GM12878 (cell line): ENCODE data around the gene PCSK5.

ENCODE experiments used
- CEBPB ChIP-seq, 2 experiments: fragments of 150-350 bp in 1 of 2; IDR thresholded peaks; 2 replicates each; pipeline ENCODE4 v1.6.1; 2012 to 2014; ENCODE audit warnings: low read depth in 2 of 2, low read length in 2 of 2, borderline replicate concordance in 1 of 2, inconsistent platforms in 1 of 2
- ETV6 ChIP-seq, 2 experiments: fragments of 450-650 bp in 1 of 2; IDR thresholded peaks in 1 of 2; conservative IDR thresholded peaks in 1 of 2; 2 replicates each; pipeline ENCODE4 v1.6.1; 2014; ENCODE audit warnings: antibody characterized with exemption in 1 of 2, borderline replicate concordance in 1 of 2, low read depth in 1 of 2, mild to moderate bottlenecking in 1 of 2, moderate library complexity in 1 of 2
- NR2C1 ChIP-seq: fragments of 450-650 bp; IDR thresholded peaks from 2 replicates; pipeline ENCODE4 v1.6.1; 2017; ENCODE audit warnings: antibody characterized with exemption, mild to moderate bottlenecking, moderate library complexity
- NR2C2 ChIP-seq: IDR thresholded peaks from 2 replicates; pipeline ENCODE4 v1.6.1; 2011; ENCODE audit warnings: borderline replicate concordance, low read depth; ENCODE audit not compliant: control insufficient read depth, insufficient read length
- POLR2AphosphoS5 ChIP-seq: IDR thresholded peaks from 2 replicates; pipeline ENCODE4 v1.6.1; 2011; ENCODE audit warnings: mild to moderate bottlenecking, low read length, inconsistent platforms
- RELA ChIP-seq: fragments of 450-650 bp; IDR thresholded peaks from 2 replicates; pipeline ENCODE4 v1.8.0; 2014; ENCODE audit warnings: borderline replicate concordance; ENCODE audit not compliant: partially characterized antibody
- RFX5 ChIP-seq: IDR thresholded peaks from 2 replicates; pipeline ENCODE4 v1.6.1; 2011; ENCODE audit warnings: low read depth, low read length, improper control_type of control experiment
- RUNX3 ChIP-seq: IDR thresholded peaks from 2 replicates; pipeline ENCODE4 v1.6.1; 2012; ENCODE audit warnings: low read length, inconsistent platforms
- YY1 ChIP-seq: IDR thresholded peaks from 2 replicates; pipeline ENCODE4 v1.6.1; 2011; ENCODE audit warnings: low read depth, mild to moderate bottlenecking, low read length
- ZNF274 ChIP-seq: IDR thresholded peaks from one replicate; pipeline ENCODE4 v1.8.0; 2011; ENCODE audit not compliant: insufficient read length, insufficient read depth
- TF ChIP-seq, protein P1 (sequence below), 3 experiments: IDR thresholded peaks in 2 of 3; conservative IDR thresholded peaks in 1 of 3; 2 replicates each; pipeline ENCODE4 v1.5.1; 2011; ENCODE audit warnings: low read depth in 3 of 3, low read length in 3 of 3, mild to moderate bottlenecking in 3 of 3, control low read depth in 2 of 3, moderate library complexity in 2 of 3, inconsistent platforms in 1 of 3, mixed read lengths in 1 of 3; ENCODE audit not compliant: control insufficient read depth in 2 of 3, insufficient read depth in 1 of 3; ENCODE audit errors: extremely low read depth in 1 of 3

DNA sequence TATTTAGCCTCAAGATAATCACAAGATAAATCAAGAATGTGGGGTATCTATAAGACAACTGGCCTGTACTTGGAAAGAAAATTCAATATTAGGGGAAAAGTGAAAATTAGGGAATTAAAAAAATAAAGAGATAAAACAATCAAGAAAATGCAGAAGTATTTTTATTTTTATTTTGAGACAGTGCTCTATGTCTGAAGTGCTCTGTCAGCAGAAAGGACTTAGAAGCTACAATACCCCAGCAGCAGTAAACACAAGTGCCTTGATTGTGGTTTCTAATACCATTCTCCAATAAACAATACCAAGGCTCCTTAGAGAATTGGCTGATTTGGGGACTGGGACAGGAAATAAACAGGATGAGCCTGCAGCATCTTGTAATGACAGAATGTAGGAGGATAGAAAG, 358.8 kb downstream of the PCSK5 start:
- TF ChIP-seq NR2C2 (no peak), RUNX3 (no peak), RFX5 (no peak), YY1 (no peak), ETV6 (conservative IDR thresholded peaks at IDR 0.05 in 1 of 2, IDR thresholded peaks at IDR 0.05 in 1 of 2; ENCODE audit: borderline replicate concordance in 1 of 2, low read depth in 1 of 2) (no peak), NR2C1 (no peak), CEBPB (IDR thresholded peaks at IDR 0.05; ENCODE audit: borderline replicate concordance in 1 of 2, low read depth in 2 of 2, low read length in 2 of 2) (no peak), POLR2AphosphoS5 (no peak), ZNF274 (no peak), RELA (no peak)
- TF ChIP-seq, protein P1, sequence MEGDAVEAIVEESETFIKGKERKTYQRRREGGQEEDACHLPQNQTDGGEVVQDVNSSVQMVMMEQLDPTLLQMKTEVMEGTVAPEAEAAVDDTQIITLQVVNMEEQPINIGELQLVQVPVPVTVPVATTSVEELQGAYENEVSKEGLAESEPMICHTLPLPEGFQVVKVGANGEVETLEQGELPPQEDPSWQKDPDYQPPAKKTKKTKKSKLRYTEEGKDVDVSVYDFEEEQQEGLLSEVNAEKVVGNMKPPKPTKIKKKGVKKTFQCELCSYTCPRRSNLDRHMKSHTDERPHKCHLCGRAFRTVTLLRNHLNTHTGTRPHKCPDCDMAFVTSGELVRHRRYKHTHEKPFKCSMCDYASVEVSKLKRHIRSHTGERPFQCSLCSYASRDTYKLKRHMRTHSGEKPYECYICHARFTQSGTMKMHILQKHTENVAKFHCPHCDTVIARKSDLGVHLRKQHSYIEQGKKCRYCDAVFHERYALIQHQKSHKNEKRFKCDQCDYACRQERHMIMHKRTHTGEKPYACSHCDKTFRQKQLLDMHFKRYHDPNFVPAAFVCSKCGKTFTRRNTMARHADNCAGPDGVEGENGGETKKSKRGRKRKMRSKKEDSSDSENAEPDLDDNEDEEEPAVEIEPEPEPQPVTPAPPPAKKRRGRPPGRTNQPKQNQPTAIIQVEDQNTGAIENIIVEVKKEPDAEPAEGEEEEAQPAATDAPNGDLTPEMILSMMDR (IDR thresholded peaks at IDR 0.05 in 2 of 3, conservative IDR thresholded peaks at IDR 0.05 in 1 of 3; ENCODE audit: control insufficient read depth in 2 of 3, extremely low read depth in 1 of 3, insufficient read depth in 1 of 3, low read depth in 3 of 3, low read length in 3 of 3) = no peak
